Stimulated activated CD8-positive, alpha-beta memory T cell treated with anti-CD3 and anti-CD28 coated beads, Interleukin-4, amount 100 ng/mL, for 1 hour (primary cell): ENCODE results near the gene CFAP206.
"Not testable (repeated sequence)": the region's sequence is repeated elsewhere in the genome, so short reads cannot be mapped to it uniquely, and the experiment has no call there.

Experiments
- DNase-seq, 2 donors: peaks; one replicate each; pipeline ENCODE4 v3.0.0-alpha.2; 2020; ENCODE audit warnings: low read depth in 2 of 2, low spot score in 1 of 2

The CFAP206 gene

GRCh38 chr6:87421576-87421975 lies 13.8 kb downstream of the CFAP206 start:
- no peak for DNase-seq

GRCh38 chr6:87426789-87427188 lies 19.0 kb downstream of the CFAP206 start:
- no peak for DNase-seq

- DNase-seq = no peak
These were observed 22.7 kb downstream of the CFAP206 start for GRCh38 chr6:87430499-87430898.

- DNase-seq = no peak
These were observed 23.5 kb downstream of the CFAP206 start for GRCh38 chr6:87431263-87431662.

- DNase-seq = peak in 1 of 2 donors; percentile 13
These were observed 28.7 kb downstream of the CFAP206 start for GRCh38 chr6:87436435-87436834.

GRCh38 chr6:87441711-87442110 lies 33.9 kb downstream of the CFAP206 start:
- no peak for DNase-seq

- DNase-seq = no peak
These were observed 36.6 kb downstream of the CFAP206 start for GRCh38 chr6:87444362-87444761.

GRCh38 chr6:87465051-87465450 lies 57.3 kb downstream of the CFAP206 start:
- no peak for DNase-seq

GRCh38 chr6:87472525-87473418 lies 65.0 kb downstream of the CFAP206 start, which contains the start of gene SLC35A1:
Gene SLC35A1, plus strand, starts transcription at chr6:87472974. Its CDS starts 30 bp downstream, at chr6:87473004.
- peak; percentile 67 to 72 for DNase-seq

GRCh38 chr6:87473419-87473903 lies 65.7 kb downstream of the CFAP206 start:
- DNase-seq = no peak

- no peak for DNase-seq
These were observed 74.2 kb downstream of the CFAP206 start for GRCh38 chr6:87481931-87482330.

GRCh38 chr6:87482366-87482765 lies 74.6 kb downstream of the CFAP206 start:
- no peak for DNase-seq

GRCh38 chr6:87483929-87484328 lies 76.2 kb downstream of the CFAP206 start:
- no peak for DNase-seq

- no peak for DNase-seq
These were observed 76.7 kb downstream of the CFAP206 start for GRCh38 chr6:87484491-87484890.

GRCh38 chr6:87487555-87487954 lies 79.8 kb downstream of the CFAP206 start:
- no peak for DNase-seq

GRCh38 chr6:87489326-87489725 lies 81.6 kb downstream of the CFAP206 start:
- not testable (repeated sequence) for DNase-seq

GRCh38 chr6:87494761-87495422 lies 87.1 kb downstream of the CFAP206 start:
- DNase-seq = no peak

GRCh38 chr6:87498048-87498447 lies 90.3 kb downstream of the CFAP206 start:
- no peak for DNase-seq

- no peak for DNase-seq
These were observed 94.2 kb downstream of the CFAP206 start for GRCh38 chr6:87501809-87502572.

GRCh38 chr6:87504441-87504840 lies 96.7 kb downstream of the CFAP206 start:
- no peak for DNase-seq
